H9 (cell line): ENCODE results near the gene PRAMEF17. TPM values are rescaled to one million over a fixed set of nuclear protein-coding genes. Genes with fewer than 3 reads are reported as not detected.
"Not testable (repeated sequence)": the region's sequence is repeated elsewhere in the genome, so short reads cannot be mapped to it uniquely, and the experiment has no call there.

Experiments used
- DNase-seq: peaks from one replicate; pipeline ENCODE4 v3.0.0-alpha.2; 2017
- H2AFZ ChIP-seq: one replicate; pipeline ENCODE4 v1.6.1; 2013; ENCODE audit warnings: mild to moderate bottlenecking, low read length, control low read depth, moderate library complexity
- H2AK5ac ChIP-seq: 2 replicates; pipeline ENCODE4 v1.6.1; 2013; ENCODE audit warnings: low read length, control low read depth, mixed read lengths; ENCODE audit not compliant: insufficient read length
- H2BK120ac ChIP-seq: one replicate; pipeline ENCODE4 v1.6.1; 2013; ENCODE audit warnings: low read depth, mild to moderate bottlenecking, low read length, control low read depth, inconsistent platforms; ENCODE audit not compliant: poor library complexity, severe bottlenecking
- H2BK12ac ChIP-seq: 2 replicates; pipeline ENCODE4 v1.6.1; 2013; ENCODE audit warnings: low read length, control low read depth, mixed read lengths, low read depth; ENCODE audit not compliant: insufficient read length
- H2BK15ac ChIP-seq: 2 replicates; pipeline ENCODE4 v1.6.1; 2013; ENCODE audit warnings: low read depth, low read length, control low read depth
- H2BK20ac ChIP-seq: one replicate; pipeline ENCODE4 v1.6.1; 2013; ENCODE audit warnings: low read depth, mild to moderate bottlenecking, low read length, control low read depth, inconsistent platforms; ENCODE audit not compliant: poor library complexity, severe bottlenecking
- H2BK5ac ChIP-seq: 2 replicates; pipeline ENCODE4 v1.6.1; 2013; ENCODE audit warnings: low read length, control low read depth, mixed read lengths; ENCODE audit not compliant: insufficient read length
- H3K14ac ChIP-seq: 2 replicates; pipeline ENCODE4 v1.6.1; 2013; ENCODE audit warnings: low read length, control low read depth; ENCODE audit not compliant: insufficient read depth
- H3K18ac ChIP-seq: 2 replicates; pipeline ENCODE4 v1.6.1; 2013; ENCODE audit warnings: low read depth, mild to moderate bottlenecking, mixed read lengths, low read length, control low read depth; ENCODE audit not compliant: insufficient read length
- H3K23ac ChIP-seq: 2 replicates; pipeline ENCODE4 v1.6.1; 2013; ENCODE audit warnings: low read length, control low read depth, mixed read lengths, low read depth; ENCODE audit not compliant: insufficient read length
- H3K23me2 ChIP-seq: 2 replicates; pipeline ENCODE4 v1.6.1; 2013; ENCODE audit warnings: low read depth, mild to moderate bottlenecking, mixed read lengths, low read length, control low read depth; ENCODE audit not compliant: insufficient read length, poor library complexity, severe bottlenecking
- H3K27ac ChIP-seq: 2 replicates; pipeline ENCODE4 v1.5.1; 2013; ENCODE audit warnings: low read length, control low read depth, mixed read lengths, low read depth; ENCODE audit not compliant: insufficient read length
- H3K27me3 ChIP-seq: 2 replicates; pipeline ENCODE4 v1.6.1; 2013; ENCODE audit warnings: low read length, control low read depth, inconsistent platforms; ENCODE audit not compliant: insufficient read depth
- H3K4ac ChIP-seq: 2 replicates; pipeline ENCODE4 v1.6.1; 2013; ENCODE audit warnings: low read depth, mild to moderate bottlenecking, control low read depth, inconsistent platforms, low read length, moderate library complexity
- H3K4me1 ChIP-seq: 2 replicates; pipeline ENCODE4 v1.6.1; 2013; ENCODE audit warnings: low read length, control low read depth, inconsistent platforms; ENCODE audit not compliant: insufficient read depth
- H3K4me2 ChIP-seq: 2 replicates; pipeline ENCODE4 v1.6.1; 2013; ENCODE audit warnings: low read length, control low read depth, mixed read lengths; ENCODE audit not compliant: insufficient read length, insufficient read depth
- H3K56ac ChIP-seq: 2 replicates; pipeline ENCODE4 v1.6.1; 2013; ENCODE audit warnings: low read depth, mild to moderate bottlenecking, mixed read lengths, low read length, control low read depth; ENCODE audit not compliant: insufficient read length
- H3K79me1 ChIP-seq: 2 replicates; pipeline ENCODE4 v1.6.1; 2013; ENCODE audit warnings: low read depth, mild to moderate bottlenecking, moderate library complexity, low read length, control low read depth, inconsistent platforms; ENCODE audit not compliant: insufficient read depth, poor library complexity, severe bottlenecking
- H3K79me2 ChIP-seq: 2 replicates; pipeline ENCODE4 v1.6.1; 2013; ENCODE audit warnings: low read length, control low read depth, inconsistent platforms; ENCODE audit not compliant: insufficient read depth
- H3K9ac ChIP-seq: 2 replicates; pipeline ENCODE4 v1.6.1; 2013; ENCODE audit warnings: low read length, control low read depth, mixed read lengths; ENCODE audit not compliant: insufficient read length; ENCODE audit errors: extremely low read depth
- H3K9me3 ChIP-seq: one replicate; pipeline ENCODE4 v1.6.1; 2013; ENCODE audit warnings: low read depth, low read length, inconsistent platforms; ENCODE audit not compliant: control insufficient read depth
- H3T11ph ChIP-seq: one replicate; pipeline ENCODE4 v1.6.1; 2013; ENCODE audit warnings: mild to moderate bottlenecking, low read length, control low read depth, inconsistent platforms
- H4K20me1 ChIP-seq: one replicate; pipeline ENCODE4 v1.6.1; 2013; ENCODE audit not compliant: control insufficient read depth, insufficient read length, insufficient read depth
- H4K5ac ChIP-seq: 2 replicates; pipeline ENCODE4 v1.6.1; 2013; ENCODE audit warnings: low read depth, mild to moderate bottlenecking, mixed read lengths, low read length, control low read depth; ENCODE audit not compliant: insufficient read length
- H4K8ac ChIP-seq: replicated peaks from 2 replicates; pipeline ENCODE4 v1.6.1; 2013; ENCODE audit warnings: low read length, control low read depth, mixed read lengths, low read depth; ENCODE audit not compliant: insufficient read length
- H4K91ac ChIP-seq: 2 replicates; pipeline ENCODE4 v1.6.1; 2013; ENCODE audit warnings: low read depth, mild to moderate bottlenecking, moderate library complexity, mixed read lengths, low read length, control low read depth; ENCODE audit not compliant: insufficient read length
- H3K27ac Mint-ChIP-seq, 3 experiments: 2 replicates in 2 of 3; 3 replicates in 1 of 3; pipeline ENCODE4 v1.8.0; 2020 to 2021; ENCODE audit warnings: mixed read lengths in 3 of 3, mild to moderate bottlenecking in 1 of 3, moderate library complexity in 1 of 3
- H3K27me3 Mint-ChIP-seq: 2 replicates; pipeline ENCODE4 v1.8.0; 2021; ENCODE audit warnings: low read depth, mild to moderate bottlenecking, moderate library complexity, mixed read lengths
- H3K36me3 Mint-ChIP-seq, 3 experiments: 2 replicates in 2 of 3; 3 replicates in 1 of 3; pipeline ENCODE4 v1.8.0; 2020 to 2021; ENCODE audit warnings: low read depth in 3 of 3, mixed read lengths in 3 of 3; ENCODE audit not compliant: insufficient read depth in 1 of 3
- H3K4me1 Mint-ChIP-seq, 2 experiments: 2 replicates each; pipeline ENCODE4 v1.8.0; 2020; ENCODE audit warnings: mixed read lengths in 2 of 2
- H3K4me3 Mint-ChIP-seq, 2 experiments: 2 replicates in 1 of 2; 3 replicates in 1 of 2; pipeline ENCODE4 v1.8.0; 2020 to 2021; ENCODE audit warnings: mild to moderate bottlenecking in 2 of 2, mixed read lengths in 2 of 2, moderate library complexity in 1 of 2
- H3K9me3 Mint-ChIP-seq, 2 experiments: 2 replicates in 1 of 2; 3 replicates in 1 of 2; pipeline ENCODE4 v1.8.0; 2020; ENCODE audit warnings: mild to moderate bottlenecking in 2 of 2, mixed read lengths in 2 of 2, moderate library complexity in 1 of 2
- WGBS: extraction: QIAGEN DNeasy Blood & Tissue Kit; methylation state at CpG from one replicate; pipeline ENCODE4 v1.1.7; 2013; ENCODE audit warnings: missing lambda C conversion rate, low lambda C conversion rate, mixed read lengths; ENCODE audit not compliant: insufficient read length; ENCODE audit errors: extremely low coverage; 5-methylcytosine and 5-hydroxymethylcytosine counted together
- total RNA-seq: library from RNA; stranded (reverse); gene quantifications from 2 replicates; pipeline ENCODE4 v1.2.1, GENCODE V29; 2021

PRAMEF17 gene
- total RNA-seq, 1 experiment from 2014 or later, result not detected

- H2AFZ ChIP-seq, H3K27ac ChIP-seq, DNase-seq, H2BK15ac ChIP-seq, H3T11ph ChIP-seq, H3K27me3 ChIP-seq, H3K27ac Mint-ChIP-seq, H3K79me1 ChIP-seq, H2BK20ac ChIP-seq, H3K14ac ChIP-seq, H3K23me2 ChIP-seq, H3K4me2 ChIP-seq, H2BK5ac ChIP-seq, H4K20me1 ChIP-seq, H3K56ac ChIP-seq, H4K91ac ChIP-seq, H4K5ac ChIP-seq, H3K23ac ChIP-seq, H4K8ac ChIP-seq, H3K4ac ChIP-seq, H3K27me3 Mint-ChIP-seq, H3K79me2 ChIP-seq, H3K4me1 Mint-ChIP-seq, H2BK120ac ChIP-seq, H3K18ac ChIP-seq, H3K9ac ChIP-seq, H3K4me1 ChIP-seq, H3K4me3 Mint-ChIP-seq, H2BK12ac ChIP-seq, H2AK5ac ChIP-seq: not testable (repeated sequence)
- Mint-ChIP-seq H3K36me3 (peaks cover 0 to 13% (median 5%) of the 10 kb centered on the region in 3 experiments; a peak in 5 of 7 replicates), H3K9me3 (peaks cover 65 to 82% of the 10 kb centered on the region in 2 experiments)
- peaks cover 31% of the 10 kb centered on the region for H3K9me3 ChIP-seq
- WGBS, result no CpG with 5 or more reads among the region's 3 CpGs
These were observed 9.1 kb upstream of the PRAMEF17 start for GRCh38 chr1:13380380-13380779.

DNA sequence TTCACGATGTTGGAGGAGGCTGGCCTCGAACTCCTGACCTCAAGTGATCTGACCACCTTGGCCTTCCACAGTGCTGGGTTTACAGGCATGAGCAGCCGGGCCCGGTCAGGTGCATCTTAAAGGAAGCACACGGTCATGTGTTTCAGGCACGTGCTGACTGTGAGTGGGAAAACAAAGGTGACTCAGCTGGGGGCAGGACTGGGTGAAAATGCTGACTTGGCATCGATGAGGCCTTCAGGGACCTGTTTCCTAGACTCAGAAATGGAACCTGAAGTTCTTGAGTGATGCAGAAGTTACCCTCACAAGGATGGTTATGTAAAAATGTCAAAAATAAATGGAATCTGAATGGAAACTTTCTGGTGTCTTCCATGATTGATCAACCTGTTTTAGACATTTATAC lies 3.6 kb downstream of the PRAMEF17 start:
- no CpG with 5 or more reads among the region's 7 CpGs for WGBS
- not testable (repeated sequence) for H3K4me1 Mint-ChIP-seq, H3K27ac ChIP-seq, H2BK20ac ChIP-seq, H4K20me1 ChIP-seq, H3K18ac ChIP-seq, H3K4me2 ChIP-seq, H4K91ac ChIP-seq, H3K14ac ChIP-seq, DNase-seq, H3K9ac ChIP-seq, H3K4ac ChIP-seq, H3K4me1 ChIP-seq, H2BK120ac ChIP-seq, H4K8ac ChIP-seq, H3K27ac Mint-ChIP-seq, H4K5ac ChIP-seq, H3K79me2 ChIP-seq, H3K79me1 ChIP-seq, H3K27me3 ChIP-seq, H2BK12ac ChIP-seq, H2BK15ac ChIP-seq, H2AFZ ChIP-seq, H2AK5ac ChIP-seq, H3K23me2 ChIP-seq, H3K4me3 Mint-ChIP-seq, H3T11ph ChIP-seq, H3K27me3 Mint-ChIP-seq, H2BK5ac ChIP-seq, H3K23ac ChIP-seq, H3K56ac ChIP-seq
- Mint-ChIP-seq H3K36me3 (peaks cover 3 to 11% (median 10%) of the 10 kb centered on the region in 3 experiments; a peak in 5 of 7 replicates), H3K9me3 (peaks cover 74 to 89% of the 10 kb centered on the region in 2 experiments)
- H3K9me3 ChIP-seq, result peaks cover 56% of the 10 kb centered on the region
